HG03135 (cell line): Measurements from ENCODE around the gene RNF34.

Source experiments
- ATAC-seq: cut with Tn5 transposase; IDR thresholded peaks from one replicate; pipeline ENCODE4 v1.9.1; 2021; ENCODE audit warnings: mild to moderate bottlenecking, moderate library complexity; ENCODE audit not compliant: unreplicated experiment

RNF34 gene

DNA sequence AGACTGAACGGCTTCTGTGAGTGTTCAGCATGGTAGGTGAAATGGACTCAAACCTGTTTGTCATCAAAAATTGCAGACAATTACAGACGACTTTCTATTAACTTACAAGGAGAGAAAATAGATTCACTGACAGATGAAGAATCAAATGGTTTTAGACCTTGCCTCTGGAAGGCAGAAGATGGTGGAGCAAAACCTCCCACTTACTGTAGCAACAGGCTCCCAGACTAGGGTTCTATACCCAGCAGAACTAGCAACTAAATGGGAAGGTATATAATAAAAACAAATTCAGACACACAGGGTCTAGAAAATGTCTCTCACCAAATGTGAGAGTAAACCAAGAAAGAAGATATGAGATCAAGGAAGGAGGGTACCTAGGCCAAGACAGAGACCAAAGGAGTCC is 36.8 kb downstream of the RNF34 start:
- ATAC-seq = no peak

DNA sequence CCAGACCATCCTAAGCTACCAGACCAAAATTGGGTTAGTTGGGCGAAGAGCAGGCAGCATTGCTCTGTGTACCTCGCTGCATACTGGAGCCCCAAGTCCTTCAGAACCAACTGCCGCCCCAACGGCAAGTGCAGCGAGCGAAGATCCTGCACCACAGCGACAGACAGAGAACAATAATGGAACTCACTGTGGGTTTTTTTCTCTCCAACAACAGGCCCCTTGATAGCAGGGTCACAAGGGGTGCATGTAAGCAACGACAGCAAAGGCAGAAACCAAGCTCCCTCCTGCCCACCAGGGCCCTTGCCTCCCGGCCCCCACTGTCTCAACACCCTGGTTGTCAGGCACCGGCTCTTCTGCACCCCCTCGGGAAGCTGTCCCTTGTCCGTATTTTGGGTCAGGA is 39.0 kb downstream of the RNF34 start:
- no peak for ATAC-seq

DNA sequence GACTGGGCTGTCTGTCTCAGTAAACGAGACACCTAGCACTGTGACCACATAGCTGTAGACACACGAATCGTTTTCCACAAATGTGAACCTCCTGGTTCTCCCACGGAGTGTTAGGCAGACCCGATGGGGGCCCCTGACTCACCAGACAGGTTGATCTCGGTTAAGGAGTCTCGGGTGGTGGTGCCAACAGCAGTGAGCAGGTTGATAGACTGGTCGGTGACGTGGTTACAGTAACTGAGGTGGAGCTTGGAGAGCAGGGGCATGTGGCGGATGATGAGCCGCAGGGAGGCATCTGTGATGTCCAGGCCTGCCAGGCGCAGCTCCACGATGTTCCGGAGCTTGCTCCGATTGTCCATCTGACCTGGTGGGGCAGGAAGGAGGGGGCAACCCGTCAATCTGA is 39.8 kb downstream of the RNF34 start:
- ATAC-seq = no peak

- ATAC-seq = no peak
Measured at GRCh38 chr12:121440768-121441167, 40.9 kb downstream of the RNF34 start.

GRCh38 chr12:121441555-121441954 is 41.6 kb downstream of the RNF34 start:
- no peak for ATAC-seq

GRCh38 chr12:121442028-121442948 is 42.4 kb downstream of the RNF34 start:
- no peak for ATAC-seq

- no peak for ATAC-seq
Measured at GRCh38 chr12:121443193-121443870, 43.4 kb downstream of the RNF34 start.

DNA sequence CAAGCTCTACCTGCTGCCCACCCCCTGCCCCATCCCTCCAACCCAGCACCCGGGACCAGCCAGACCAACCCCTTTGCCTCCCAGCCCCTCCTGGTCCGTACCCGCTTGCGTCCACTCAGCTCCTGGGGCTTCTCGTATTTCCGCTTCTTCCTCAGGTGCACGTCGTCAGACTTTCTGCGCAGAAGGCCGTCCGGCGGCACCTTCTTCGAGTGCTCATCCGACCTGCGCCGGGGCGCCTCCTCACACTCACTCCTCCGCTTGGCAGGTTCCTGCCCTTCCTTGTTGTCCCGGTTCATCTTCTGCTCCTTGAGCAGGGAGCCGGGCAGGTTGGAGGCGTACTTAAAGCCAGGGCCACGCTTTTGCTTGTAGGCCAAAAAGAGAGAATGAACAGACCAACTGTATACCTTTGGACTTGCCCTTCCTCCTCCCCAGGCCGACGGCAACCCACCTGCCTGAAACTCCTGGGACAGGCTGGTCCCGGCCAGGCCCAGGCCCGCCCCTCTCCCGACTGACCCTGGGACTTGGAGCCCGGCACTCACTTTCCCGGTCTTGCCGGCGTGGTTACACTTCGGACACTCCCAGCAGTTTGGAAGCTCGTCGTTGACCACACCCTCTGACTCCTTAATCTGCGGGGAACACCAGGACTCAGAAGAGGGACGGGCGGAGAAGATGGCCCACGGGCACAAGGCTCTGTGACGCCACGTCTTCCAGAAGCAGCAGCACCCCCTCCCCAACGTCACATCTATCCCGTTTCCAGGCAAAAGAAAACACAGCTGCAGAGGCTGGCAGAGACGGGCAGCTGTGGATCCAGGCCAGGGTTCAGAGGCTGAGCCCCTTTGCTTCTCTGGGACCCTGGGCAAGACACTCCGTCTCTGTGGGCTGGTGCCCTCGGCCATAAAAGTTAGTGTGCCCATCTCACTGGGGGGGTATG is 44.3 kb downstream of the RNF34 start:
- ATAC-seq = no peak

- no peak for ATAC-seq
Measured at GRCh38 chr12:121444842-121445202, 44.9 kb downstream of the RNF34 start.

GRCh38 chr12:121446750-121447149 is 46.8 kb downstream of the RNF34 start:
- no peak for ATAC-seq

- ATAC-seq = no peak
Measured at GRCh38 chr12:121448771-121449315, 48.9 kb downstream of the RNF34 start.

- ATAC-seq = no peak
Measured at GRCh38 chr12:121451961-121452339, 52.0 kb downstream of the RNF34 start.

- no peak for ATAC-seq
Measured at GRCh38 chr12:121452340-121452984, 52.5 kb downstream of the RNF34 start.

DNA sequence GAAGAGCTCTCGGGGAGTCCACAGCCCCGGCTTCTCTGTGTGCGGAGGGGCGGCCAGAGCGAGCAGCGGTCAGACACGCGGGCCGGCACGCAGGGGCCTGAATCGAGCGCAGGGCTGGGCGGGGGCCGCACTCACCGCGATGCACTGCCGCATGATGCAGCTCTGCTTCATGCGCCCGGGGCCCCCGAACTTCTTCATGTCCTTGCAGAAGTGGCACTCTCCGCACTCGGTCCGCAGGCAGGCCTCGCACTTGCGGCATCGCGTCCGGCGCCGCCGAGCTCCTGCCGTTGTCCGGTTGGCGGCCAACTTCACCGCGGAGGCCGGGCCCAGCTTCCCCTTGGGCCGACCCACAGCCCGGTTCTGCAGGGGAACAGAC is 53.1 kb downstream of the RNF34 start:
- ATAC-seq = no peak

DNA sequence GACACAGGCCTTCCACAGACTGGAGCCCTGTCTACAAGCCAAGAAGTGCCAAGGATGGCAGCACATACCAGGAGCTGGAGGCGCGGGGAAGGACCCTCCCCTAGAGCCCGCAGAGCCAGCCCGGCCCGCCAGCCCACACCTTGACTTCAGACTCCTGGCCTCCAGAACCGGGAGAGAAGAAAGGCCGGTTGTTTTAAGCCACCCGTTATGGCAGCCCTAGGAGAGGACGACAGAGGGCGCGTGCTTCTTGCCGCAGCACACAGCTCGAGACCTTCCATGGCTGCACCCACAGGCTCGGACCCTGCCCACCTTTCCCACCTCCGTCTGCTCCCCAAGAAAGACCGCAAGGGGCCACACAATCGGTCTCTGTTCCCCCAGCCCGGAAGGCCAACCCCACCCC is 53.7 kb downstream of the RNF34 start:
- no peak for ATAC-seq

- no peak for ATAC-seq
Measured at GRCh38 chr12:121454921-121455320, 55.0 kb downstream of the RNF34 start.

- ATAC-seq = no peak
Measured at GRCh38 chr12:121455766-121456420, 56.0 kb downstream of the RNF34 start.

GRCh38 chr12:121456551-121456950 is 56.6 kb downstream of the RNF34 start:
- ATAC-seq = no peak

- no peak for ATAC-seq
Measured at GRCh38 chr12:121461048-121461447, 61.1 kb downstream of the RNF34 start.

- ATAC-seq = no peak
Measured at GRCh38 chr12:121464331-121464730, 64.4 kb downstream of the RNF34 start.
